HL-60 (cell line): ENCODE measurements around the gene FBLN1.

Experiments used
- DNase-seq, 2 experiments: peaks; one replicate each; pipeline ENCODE4 v3.0.0-alpha.2; 2010 to 2020; ENCODE audit warnings: low read depth in 1 of 2, low spot score in 1 of 2
- H3K27ac ChIP-seq: fragments of 250-450 bp; sonication (Bioruptor Pico); replicated peaks from 2 replicates; pipeline ENCODE4 v1.5.1; 2020; ENCODE audit warnings: mild to moderate bottlenecking, moderate library complexity
- H3K27me3 ChIP-seq: fragments of 250-450 bp; sonication (Bioruptor Pico); 2 replicates; pipeline ENCODE4 v1.5.1; 2021; ENCODE audit warnings: mild to moderate bottlenecking, moderate library complexity; ENCODE audit not compliant: insufficient read depth, poor library complexity, severe bottlenecking
- H3K4me3 ChIP-seq: replicated peaks from 2 replicates; pipeline ENCODE4 v1.5.1; 2011; ENCODE audit warnings: mild to moderate bottlenecking, control low read depth, low read length; ENCODE audit not compliant: insufficient read depth
- CTCF ChIP-seq: IDR thresholded peaks from one replicate; pipeline ENCODE4 v1.5.1; 2011; ENCODE audit warnings: low read length, control low read depth, inconsistent platforms; ENCODE audit not compliant: insufficient read depth
- GABPA ChIP-seq: IDR thresholded peaks from 2 replicates; pipeline ENCODE4 v1.6.1; 2012; ENCODE audit warnings: low read depth
- POLR2AphosphoS5 ChIP-seq: IDR thresholded peaks from 2 replicates; pipeline ENCODE4 v1.6.1; 2012; ENCODE audit warnings: low read depth
- REST ChIP-seq: IDR thresholded peaks from 2 replicates; pipeline ENCODE4 v1.6.1; 2012; ENCODE audit warnings: low read depth; ENCODE audit not compliant: insufficient replicate concordance
- SPI1 ChIP-seq: IDR thresholded peaks from 2 replicates; pipeline ENCODE4 v1.6.1; 2012; ENCODE audit warnings: low read depth, mild to moderate bottlenecking, borderline replicate concordance

The FBLN1 gene

GRCh38 chr22:45507798-45508197, 5.1 kb downstream of the FBLN1 start:
- TF ChIP-seq POLR2AphosphoS5, result no peak
- TF ChIP-seq CTCF, result no peak
- no peak for TF ChIP-seq SPI1
- no peak for TF ChIP-seq REST
- no peak for TF ChIP-seq GABPA
- Histone ChIP-seq H3K27me3 (peaks cover 10% of the 10 kb centered on the region), H3K4me3 (no peak overlapping the region), H3K27ac (no peak overlapping the region)
- no peak for DNase-seq

- H3K4me3 ChIP-seq, result no peak overlapping the region
- no peak for DNase-seq
- no peak for TF ChIP-seq GABPA
- no peak for TF ChIP-seq REST
- no peak for TF ChIP-seq POLR2AphosphoS5
- no peak for TF ChIP-seq CTCF
- peaks cover 2% of the 10 kb centered on the region for H3K27me3 ChIP-seq
- no peak overlapping the region for H3K27ac ChIP-seq
Observed at GRCh38 chr22:45508814-45509213, 6.1 kb downstream of the FBLN1 start.

- Histone ChIP-seq H3K27me3 (peaks cover 3% of the 10 kb centered on the region), H3K27ac (no peak overlapping the region), H3K4me3 (no peak overlapping the region)
- TF ChIP-seq GABPA (no peak), POLR2AphosphoS5 (no peak)
- no peak for DNase-seq
Observed at GRCh38 chr22:45510376-45511232, 7.9 kb downstream of the FBLN1 start.

GRCh38 chr22:45511847-45512261, 9.2 kb downstream of the FBLN1 start:
- no peak for DNase-seq
- TF ChIP-seq POLR2AphosphoS5 (no peak), SPI1 (no peak), REST (no peak), GABPA (no peak), CTCF (no peak)

More at GRCh38 chr22:45511847-45512261, 9.2 kb downstream of the FBLN1 start:
- Histone ChIP-seq H3K27me3 (peaks cover 3% of the 10 kb centered on the region), H3K27ac (no peak overlapping the region), H3K4me3 (no peak overlapping the region)
